ENCODE data around the gene KSR1.

KSR1 gene

DNA sequence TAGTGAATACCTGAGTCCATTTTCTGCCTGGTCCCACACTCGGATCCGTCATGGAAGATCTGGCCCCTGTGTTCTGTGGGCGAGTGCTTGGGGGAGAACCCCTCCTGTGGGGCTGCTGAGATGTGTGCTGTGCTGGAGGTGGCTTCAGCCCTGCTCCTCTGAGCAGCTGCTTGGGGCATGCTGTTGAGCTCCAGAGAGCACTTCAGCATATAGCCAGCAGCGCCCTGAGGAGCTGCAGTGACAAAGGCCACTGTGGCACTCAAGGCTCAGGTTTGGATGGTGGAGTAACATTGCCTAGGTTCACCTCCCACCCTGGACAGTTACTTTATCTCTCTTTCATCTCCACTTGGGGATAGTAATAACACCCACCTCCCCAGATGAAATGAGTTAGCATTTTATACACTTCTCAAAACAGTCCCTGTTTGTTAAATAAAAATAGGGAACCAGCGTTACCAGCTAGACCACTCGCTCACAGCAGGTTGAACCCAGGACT, 75.3 kb downstream of the KSR1 start:
- Histone ChIP-seq H3K36me3 (ENCODE audit: control insufficient read depth, insufficient read depth, low read length) (no peaks in the 10 kb centered on the region), H3K4me3 (ENCODE audit: low read depth, low read length) (no peak overlapping the region), H3K27me3 (ENCODE audit: control insufficient read depth, insufficient read depth, low read length) (no peaks in the 10 kb centered on the region), H3K9ac (ENCODE audit: low read depth, low read length) (no peak overlapping the region), H3K9me3 (ENCODE audit: control insufficient read depth, insufficient read depth, low read length) (no peaks in the 10 kb centered on the region), H3K27ac (ENCODE audit: low read depth, low read length) (no peak overlapping the region), H3K4me1 (ENCODE audit: control insufficient read depth, insufficient read depth, low read length) (peaks cover 58% of the 10 kb centered on the region)

DNA sequence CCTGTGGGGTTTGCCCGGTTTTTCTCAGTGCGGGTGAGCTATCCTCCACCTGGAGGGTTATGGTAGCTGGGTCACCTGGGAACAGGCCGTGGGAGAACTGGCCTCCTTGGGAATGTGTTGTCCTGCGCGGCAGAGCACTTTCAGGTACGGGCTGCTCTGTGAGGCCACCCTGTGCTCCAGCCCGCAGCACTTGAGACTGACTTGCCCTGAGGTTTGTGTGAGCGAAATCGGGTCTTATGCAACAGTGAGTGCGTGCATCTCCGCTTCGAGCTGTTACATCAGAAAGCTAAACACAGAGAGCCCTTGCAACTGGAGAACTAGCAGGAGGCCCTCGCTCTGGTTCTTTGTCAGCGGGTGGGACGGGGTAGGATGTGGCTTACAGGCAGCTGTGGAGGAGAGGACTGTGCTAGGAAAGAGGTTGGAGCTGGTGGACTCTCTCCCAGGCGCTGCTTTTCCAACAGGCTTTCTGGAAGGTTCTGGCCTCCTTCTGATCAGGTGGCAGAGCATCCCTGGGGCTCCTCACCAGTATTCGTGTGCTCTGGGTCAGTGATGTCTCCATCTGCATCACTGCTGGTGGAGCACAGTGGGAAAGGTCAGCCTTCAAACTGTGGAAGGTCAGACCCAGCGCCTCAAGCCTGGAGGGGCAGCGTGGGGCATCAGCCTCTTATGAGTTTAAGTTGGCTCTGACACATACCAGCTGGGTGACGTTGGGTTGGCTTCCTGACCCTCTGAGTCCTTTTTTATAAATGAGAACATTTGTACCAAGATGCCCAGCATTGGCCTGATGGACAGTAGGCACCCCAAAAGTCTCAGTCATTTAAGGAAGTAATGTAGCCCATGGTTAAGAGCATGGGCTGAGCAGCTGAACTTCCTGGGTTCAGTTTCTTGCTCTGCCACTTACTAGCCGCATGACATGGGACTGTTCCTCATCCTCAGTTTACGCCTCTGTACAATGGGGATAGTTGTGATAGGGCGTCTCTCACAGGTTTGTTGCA, 76.3 kb downstream of the KSR1 start:
- no peak overlapping the region for H3K9ac ChIP-seq (ENCODE audit: low read depth, low read length)
- H3K9me3 ChIP-seq (ENCODE audit: control insufficient read depth, insufficient read depth, low read length), result no peaks in the 10 kb centered on the region
- H3K36me3 ChIP-seq (ENCODE audit: control insufficient read depth, insufficient read depth, low read length), result no peaks in the 10 kb centered on the region
- no peaks in the 10 kb centered on the region for H3K27me3 ChIP-seq (ENCODE audit: control insufficient read depth, insufficient read depth, low read length)
- H3K4me3 ChIP-seq (ENCODE audit: low read depth, low read length), result no peak overlapping the region
- no peak overlapping the region for H3K27ac ChIP-seq (ENCODE audit: low read depth, low read length)
- H3K4me1 ChIP-seq (ENCODE audit: control insufficient read depth, insufficient read depth, low read length), result peaks cover 52% of the 10 kb centered on the region

DNA sequence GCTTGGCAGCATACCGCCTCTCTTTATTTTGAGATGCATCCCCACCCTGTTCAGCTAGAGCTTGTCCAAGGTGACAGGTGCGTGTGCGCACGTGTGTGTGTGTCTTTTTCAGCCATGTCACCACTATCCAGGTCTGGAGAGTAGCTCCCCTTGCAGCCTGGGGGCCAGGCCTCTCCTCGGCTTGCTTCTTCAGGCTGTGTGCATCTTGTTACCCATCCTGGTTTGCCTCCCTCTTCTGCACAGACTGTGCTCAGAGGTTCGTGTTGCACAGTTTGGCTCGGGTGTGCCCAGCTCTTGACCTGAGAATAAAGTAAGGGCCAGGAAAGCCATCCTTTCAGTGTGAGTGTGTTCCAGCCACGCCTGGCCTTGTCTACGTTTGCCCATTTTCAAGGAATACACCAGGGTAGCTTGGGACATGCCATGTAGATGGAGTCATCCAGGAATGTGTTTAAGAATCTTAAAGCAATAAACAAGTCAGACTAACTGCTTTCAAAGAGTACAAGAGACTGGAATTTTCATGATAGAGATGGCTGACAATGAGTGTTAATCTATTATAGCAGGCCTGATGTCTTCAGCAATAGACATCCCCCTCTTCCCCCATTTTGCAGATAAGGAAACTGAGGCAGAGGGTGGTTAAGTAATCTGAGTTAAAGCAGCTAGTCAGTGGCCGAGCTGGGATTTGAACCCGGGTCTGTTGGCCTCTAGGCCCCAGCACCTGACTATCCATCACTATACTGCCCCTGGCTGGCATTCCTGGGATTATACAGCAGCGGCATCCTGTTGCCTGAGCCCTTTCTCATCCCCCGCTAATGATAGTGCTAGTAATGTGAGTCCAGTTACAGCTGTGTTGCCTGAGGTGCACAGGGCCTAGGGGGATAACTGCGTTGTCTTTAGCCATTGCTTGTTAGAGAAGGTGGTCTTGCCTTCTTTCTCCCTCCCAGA, 77.9 kb downstream of the KSR1 start:
- H3K36me3 ChIP-seq (ENCODE audit: control insufficient read depth, insufficient read depth, low read length), result no peaks in the 10 kb centered on the region
- no peak overlapping the region for H3K9ac ChIP-seq (ENCODE audit: low read depth, low read length)
- no peaks in the 10 kb centered on the region for H3K9me3 ChIP-seq (ENCODE audit: control insufficient read depth, insufficient read depth, low read length)
- no peak overlapping the region for H3K27ac ChIP-seq (ENCODE audit: low read depth, low read length)
- H3K4me1 ChIP-seq (ENCODE audit: control insufficient read depth, insufficient read depth, low read length), result peaks cover 43% of the 10 kb centered on the region
- H3K4me3 ChIP-seq (ENCODE audit: low read depth, low read length), result no peak overlapping the region
- H3K27me3 ChIP-seq (ENCODE audit: control insufficient read depth, insufficient read depth, low read length), result no peaks in the 10 kb centered on the region

DNA sequence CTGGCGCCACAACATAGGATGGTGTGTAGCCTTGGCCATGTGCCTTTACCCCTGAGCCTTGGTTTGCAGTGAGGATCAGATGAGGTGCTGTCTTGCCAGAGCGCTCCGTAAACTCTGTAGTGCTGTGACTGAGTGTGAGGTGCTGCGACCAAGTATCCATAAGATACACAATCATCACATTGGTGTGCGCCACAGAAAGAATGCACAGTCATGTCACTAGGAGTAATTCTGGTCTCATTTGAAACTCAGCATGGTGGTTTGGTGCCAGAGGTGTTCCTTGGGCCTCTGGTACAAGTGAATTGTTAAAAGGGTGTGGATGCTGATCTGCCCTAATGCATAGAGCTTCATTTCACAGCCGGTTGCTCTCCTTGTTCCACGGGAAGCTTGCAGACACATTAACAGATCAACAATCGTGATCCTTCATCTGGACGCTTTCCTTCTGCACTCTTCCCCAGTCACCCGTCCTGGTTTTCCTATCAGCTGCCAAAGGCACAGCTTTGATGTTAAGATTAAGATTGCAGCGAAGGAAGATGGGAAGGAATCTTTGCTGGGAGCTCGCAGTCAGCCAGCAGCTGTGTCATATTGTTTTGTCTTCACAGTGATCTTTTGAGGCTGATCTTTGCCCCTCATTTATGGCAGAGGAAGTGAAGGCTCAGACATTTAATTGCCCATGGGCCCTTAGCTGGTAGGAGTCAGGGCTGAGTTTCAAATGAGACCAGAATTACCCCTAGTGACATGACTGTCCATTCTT, 79.1 kb downstream of the KSR1 start:
- no peak overlapping the region for H3K9ac ChIP-seq (ENCODE audit: low read depth, low read length)
- H3K9me3 ChIP-seq (ENCODE audit: control insufficient read depth, insufficient read depth, low read length), result no peaks in the 10 kb centered on the region
- no peak overlapping the region for H3K4me3 ChIP-seq (ENCODE audit: low read depth, low read length)
- H3K27me3 ChIP-seq (ENCODE audit: control insufficient read depth, insufficient read depth, low read length), result no peaks in the 10 kb centered on the region
- H3K27ac ChIP-seq (ENCODE audit: low read depth, low read length), result peak overlapping the region; percentile 8
- peaks cover 40% of the 10 kb centered on the region for H3K4me1 ChIP-seq (ENCODE audit: control insufficient read depth, insufficient read depth, low read length)
- H3K36me3 ChIP-seq (ENCODE audit: control insufficient read depth, insufficient read depth, low read length), result no peaks in the 10 kb centered on the region

DNA sequence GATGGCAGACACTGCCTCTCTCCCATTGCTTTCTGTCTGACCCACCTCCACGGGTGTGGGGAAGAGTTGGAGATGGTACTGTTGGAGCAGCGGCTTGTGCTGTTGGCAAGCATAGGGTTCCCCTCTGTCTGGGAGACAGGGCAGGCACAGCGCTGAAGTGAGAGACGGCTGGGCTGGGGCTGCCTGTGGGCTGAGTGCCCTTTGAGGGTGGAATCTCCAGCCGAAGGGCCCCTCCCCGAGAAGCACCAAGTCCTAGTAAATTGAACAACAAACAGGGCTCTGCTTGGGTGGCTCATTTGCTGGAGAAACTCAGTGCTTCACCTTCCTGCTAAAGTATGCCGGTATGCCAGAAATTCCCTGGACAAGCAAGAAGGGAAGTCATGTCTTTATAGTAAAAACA, 79.7 kb downstream of the KSR1 start:
- Histone ChIP-seq H3K27me3 (ENCODE audit: control insufficient read depth, insufficient read depth, low read length) (no peaks in the 10 kb centered on the region), H3K9me3 (ENCODE audit: control insufficient read depth, insufficient read depth, low read length) (no peaks in the 10 kb centered on the region), H3K4me3 (ENCODE audit: low read depth, low read length) (no peak overlapping the region), H3K27ac (ENCODE audit: low read depth, low read length) (peak overlapping the region; percentile 8), H3K9ac (ENCODE audit: low read depth, low read length) (no peak overlapping the region), H3K36me3 (ENCODE audit: control insufficient read depth, insufficient read depth, low read length) (no peaks in the 10 kb centered on the region), H3K4me1 (ENCODE audit: control insufficient read depth, insufficient read depth, low read length) (peaks cover 37% of the 10 kb centered on the region)

DNA sequence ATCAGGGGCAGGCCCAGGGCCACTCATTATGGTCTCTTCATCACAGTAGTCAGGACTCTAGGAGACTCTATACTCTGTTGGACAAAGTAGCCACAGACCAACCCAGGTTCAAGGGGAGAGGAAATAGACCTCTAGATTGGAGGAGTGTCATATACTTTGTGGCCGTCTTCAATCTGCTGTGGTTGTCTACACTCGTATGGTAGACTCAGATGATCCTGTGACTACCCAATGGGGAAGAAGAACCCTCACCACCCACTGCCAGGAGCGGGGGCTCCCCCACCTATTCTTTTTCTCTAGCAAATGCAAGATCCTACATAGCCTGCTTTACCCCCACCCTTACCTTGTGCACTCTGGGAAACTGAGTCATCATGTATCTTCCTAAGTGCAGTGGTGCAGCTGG, 80.5 kb downstream of the KSR1 start:
- Histone ChIP-seq H3K9me3 (ENCODE audit: control insufficient read depth, insufficient read depth, low read length) (no peaks in the 10 kb centered on the region), H3K27me3 (ENCODE audit: control insufficient read depth, insufficient read depth, low read length) (no peaks in the 10 kb centered on the region), H3K4me1 (ENCODE audit: control insufficient read depth, insufficient read depth, low read length) (peaks cover 32% of the 10 kb centered on the region), H3K36me3 (ENCODE audit: control insufficient read depth, insufficient read depth, low read length) (no peaks in the 10 kb centered on the region), H3K4me3 (ENCODE audit: low read depth, low read length) (no peak overlapping the region), H3K27ac (ENCODE audit: low read depth, low read length) (no peak overlapping the region), H3K9ac (ENCODE audit: low read depth, low read length) (no peak overlapping the region)

DNA sequence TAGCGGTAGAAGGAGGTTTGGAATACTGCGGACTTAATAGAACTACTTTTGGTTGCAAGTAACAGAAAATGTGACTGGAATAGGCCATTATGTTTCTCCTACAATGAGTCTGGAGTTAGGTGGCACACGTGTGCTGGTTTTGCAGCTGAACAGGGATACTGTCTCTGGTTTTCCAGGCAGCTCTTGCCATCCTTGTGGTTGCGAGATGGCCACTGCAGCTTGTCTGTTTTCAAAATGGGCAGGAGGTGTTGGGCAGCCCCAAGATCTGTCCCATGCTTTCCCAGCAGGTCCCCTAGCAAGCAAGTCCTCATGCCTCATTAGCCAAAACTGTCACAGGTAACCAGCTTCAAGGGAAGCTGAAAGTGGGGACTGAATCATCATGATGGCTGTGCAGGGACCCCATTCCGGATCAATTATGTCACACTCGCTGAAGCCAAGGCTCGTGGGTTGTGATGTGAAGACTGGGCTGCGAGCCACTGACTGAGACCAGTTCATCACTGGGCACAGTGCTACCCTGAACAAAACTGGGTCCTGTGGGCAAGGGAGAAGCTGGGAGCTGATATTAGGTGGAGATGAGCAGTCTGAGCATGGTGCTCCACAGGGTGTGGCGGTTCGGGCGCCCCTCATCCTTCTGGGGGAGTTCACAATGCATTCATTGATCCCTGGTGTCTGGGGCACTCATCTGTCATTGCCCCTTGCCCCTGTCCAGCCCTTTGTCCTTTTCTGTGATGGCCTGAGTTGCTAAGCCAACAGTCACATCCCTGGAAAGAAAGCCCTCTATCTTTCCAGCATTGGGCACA, 82.1 kb downstream of the KSR1 start:
- no peaks in the 10 kb centered on the region for H3K36me3 ChIP-seq (ENCODE audit: control insufficient read depth, insufficient read depth, low read length)
- no peak overlapping the region for H3K9ac ChIP-seq (ENCODE audit: low read depth, low read length)
- peaks cover 31% of the 10 kb centered on the region for H3K4me1 ChIP-seq (ENCODE audit: control insufficient read depth, insufficient read depth, low read length)
- H3K27me3 ChIP-seq (ENCODE audit: control insufficient read depth, insufficient read depth, low read length), result no peaks in the 10 kb centered on the region
- no peaks in the 10 kb centered on the region for H3K9me3 ChIP-seq (ENCODE audit: control insufficient read depth, insufficient read depth, low read length)
- no peak overlapping the region for H3K27ac ChIP-seq (ENCODE audit: low read depth, low read length)
- H3K4me3 ChIP-seq (ENCODE audit: low read depth, low read length), result no peak overlapping the region

DNA sequence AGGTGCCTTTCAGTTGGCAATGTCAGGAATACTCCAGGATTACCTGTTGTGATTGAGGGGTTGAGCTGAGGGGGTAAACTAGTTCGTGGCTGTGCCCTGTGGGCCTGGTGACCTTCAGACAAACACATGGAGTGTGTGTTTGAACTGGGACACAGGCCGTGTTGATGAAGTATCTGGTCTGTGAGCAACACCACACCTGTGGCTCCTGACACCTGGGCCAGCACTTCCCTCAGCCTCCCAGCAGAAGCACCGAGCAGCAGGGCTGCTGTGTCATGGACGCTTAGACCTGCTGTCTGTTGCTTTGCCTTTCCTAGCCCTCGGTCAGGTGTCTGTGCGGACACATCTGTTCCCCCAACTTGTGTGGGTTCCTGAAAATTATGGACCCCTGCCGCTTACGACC, 82.9 kb downstream of the KSR1 start:
- Histone ChIP-seq H3K36me3 (ENCODE audit: control insufficient read depth, insufficient read depth, low read length) (no peaks in the 10 kb centered on the region), H3K4me1 (ENCODE audit: control insufficient read depth, insufficient read depth, low read length) (peaks cover 27% of the 10 kb centered on the region), H3K9ac (ENCODE audit: low read depth, low read length) (no peak overlapping the region), H3K27me3 (ENCODE audit: control insufficient read depth, insufficient read depth, low read length) (no peaks in the 10 kb centered on the region), H3K27ac (ENCODE audit: low read depth, low read length) (no peak overlapping the region), H3K4me3 (ENCODE audit: low read depth, low read length) (no peak overlapping the region), H3K9me3 (ENCODE audit: control insufficient read depth, insufficient read depth, low read length) (no peaks in the 10 kb centered on the region)

DNA sequence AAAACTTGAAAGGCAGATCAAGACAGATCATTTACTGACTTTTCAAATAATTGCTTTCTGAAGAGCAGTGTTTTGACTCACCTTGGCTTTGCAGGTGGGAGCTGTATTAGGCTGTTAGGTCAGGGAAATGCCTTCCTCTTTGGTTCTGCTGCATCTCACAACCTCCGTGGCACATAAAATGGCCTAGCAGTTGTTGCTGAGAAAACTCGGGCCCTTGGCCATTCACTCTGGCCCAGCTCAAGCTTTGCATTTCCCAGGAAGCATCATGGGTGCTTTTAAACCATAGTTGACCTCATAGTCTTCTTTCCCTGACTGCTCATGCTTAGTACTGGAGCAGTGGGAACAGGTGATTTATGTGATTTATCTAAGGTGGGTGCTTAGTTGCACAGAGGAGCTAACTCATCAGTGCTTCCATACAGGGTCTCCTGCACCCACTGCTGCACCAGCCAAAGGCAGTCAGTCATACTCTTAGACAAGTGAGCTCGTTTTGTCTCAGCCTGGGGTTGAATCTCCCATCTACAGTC, 83.6 kb downstream of the KSR1 start:
- H3K27me3 ChIP-seq (ENCODE audit: control insufficient read depth, insufficient read depth, low read length), result no peaks in the 10 kb centered on the region
- H3K4me3 ChIP-seq (ENCODE audit: low read depth, low read length), result no peak overlapping the region
- no peak overlapping the region for H3K27ac ChIP-seq (ENCODE audit: low read depth, low read length)
- H3K9ac ChIP-seq (ENCODE audit: low read depth, low read length), result no peak overlapping the region
- 0 out of 2 replicates have a peak, but pooled peaks cover 20% of the 10 kb centered on the region for H3K4me1 ChIP-seq (ENCODE audit: control insufficient read depth, insufficient read depth, low read length)
- H3K9me3 ChIP-seq (ENCODE audit: control insufficient read depth, insufficient read depth, low read length), result no peaks in the 10 kb centered on the region
- no peaks in the 10 kb centered on the region for H3K36me3 ChIP-seq (ENCODE audit: control insufficient read depth, insufficient read depth, low read length)

Measured in HUES48 (cell line).